GM18508 (cell line): ENCODE results near the gene CRIM1.
A peak's percentile ranks its signal among the peaks of the same experiment; 100 is the strongest.

Experiments used
- ATAC-seq: cut with Tn5 transposase; IDR thresholded peaks from one replicate; pipeline ENCODE4 v1.9.1; 2021; ENCODE audit warnings: moderate number of reproducible peaks; ENCODE audit not compliant: insufficient read depth, unreplicated experiment

CRIM1 gene

DNA sequence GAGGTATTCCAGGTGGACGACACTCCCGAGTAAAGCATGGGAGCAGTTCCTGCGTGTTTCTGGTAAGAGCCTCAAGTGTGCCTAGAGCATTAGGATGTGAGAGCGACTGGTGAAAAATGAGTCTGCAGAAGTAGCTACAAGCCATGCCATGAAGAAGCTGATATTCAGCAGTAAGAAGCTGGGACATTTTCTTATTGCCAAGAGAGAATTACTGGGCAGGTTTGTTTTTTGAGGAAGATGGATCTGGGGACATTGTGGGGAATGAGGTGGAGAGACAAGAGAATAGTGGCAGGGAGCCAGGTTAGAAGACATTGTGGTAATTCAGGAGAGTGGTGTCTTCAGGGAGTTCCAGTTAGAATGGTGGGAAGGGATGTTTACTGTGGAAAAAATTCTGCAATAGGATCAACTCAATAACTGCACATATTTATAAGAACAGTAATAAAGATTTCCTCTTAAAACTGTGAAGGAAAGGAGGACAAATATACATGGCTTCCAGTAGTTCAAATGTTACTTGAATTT is 38.2 kb downstream of the CRIM1 start:
- no peak for ATAC-seq

DNA sequence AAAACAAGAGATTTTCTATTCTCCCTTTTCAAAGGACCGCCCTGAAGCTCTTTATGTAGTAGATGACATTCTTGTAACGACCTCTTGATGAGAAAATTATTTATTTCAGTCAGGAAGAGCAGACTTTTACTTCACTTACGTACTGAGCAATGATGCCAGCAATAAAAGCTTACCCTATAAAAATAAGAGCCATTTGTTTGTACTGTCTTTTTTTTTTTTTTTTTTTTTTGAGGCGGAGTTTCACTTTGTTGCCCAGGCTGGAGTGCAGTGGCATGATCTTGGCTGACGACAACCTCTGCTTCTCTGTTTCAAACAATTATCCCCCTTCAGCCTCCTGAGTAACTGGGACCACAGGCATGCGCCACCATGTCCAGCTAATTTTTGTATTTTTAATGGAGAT is 39.2 kb downstream of the CRIM1 start:
- no peak for ATAC-seq

- ATAC-seq, result no peak
Measured at GRCh38 chr2:36395866-36396265, 40.3 kb downstream of the CRIM1 start.

- ATAC-seq, result no peak
Measured at GRCh38 chr2:36396878-36397539, 41.4 kb downstream of the CRIM1 start.

- ATAC-seq, result no peak
Measured at GRCh38 chr2:36397728-36398413, 42.3 kb downstream of the CRIM1 start.

- no peak for ATAC-seq
Measured at GRCh38 chr2:36399050-36399449, 43.5 kb downstream of the CRIM1 start.

- peak; percentile 73 for ATAC-seq
Measured at GRCh38 chr2:36403675-36404230, 48.2 kb downstream of the CRIM1 start.

DNA sequence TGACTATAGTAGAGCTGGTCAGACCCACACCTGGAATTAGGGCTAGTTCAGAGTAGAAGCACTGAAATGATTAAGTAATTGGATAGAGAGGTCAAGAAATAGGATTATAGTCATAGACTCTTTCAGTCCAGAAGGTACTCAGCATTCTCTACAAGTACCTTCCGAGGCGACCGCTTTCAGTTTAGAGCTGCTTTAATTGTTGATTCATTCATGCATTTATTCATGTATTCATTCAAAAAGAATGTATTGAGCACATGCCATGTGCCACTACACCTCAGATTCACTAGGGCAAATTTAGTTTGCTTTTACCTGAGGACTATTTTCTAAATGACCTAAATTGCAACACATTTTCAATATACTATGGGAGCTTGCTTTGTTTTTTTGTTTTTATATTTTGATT is 48.7 kb downstream of the CRIM1 start:
- no peak for ATAC-seq

- no peak for ATAC-seq
Measured at GRCh38 chr2:36404754-36405153, 49.2 kb downstream of the CRIM1 start.

- ATAC-seq, result no peak
Measured at GRCh38 chr2:36405183-36405582, 49.6 kb downstream of the CRIM1 start.

- ATAC-seq, result no peak
Measured at GRCh38 chr2:36406296-36406695, 50.7 kb downstream of the CRIM1 start.

- ATAC-seq, result no peak
Measured at GRCh38 chr2:36407413-36407812, 51.8 kb downstream of the CRIM1 start.

- ATAC-seq, result no peak
Measured at GRCh38 chr2:36408198-36408703, 52.7 kb downstream of the CRIM1 start.

DNA sequence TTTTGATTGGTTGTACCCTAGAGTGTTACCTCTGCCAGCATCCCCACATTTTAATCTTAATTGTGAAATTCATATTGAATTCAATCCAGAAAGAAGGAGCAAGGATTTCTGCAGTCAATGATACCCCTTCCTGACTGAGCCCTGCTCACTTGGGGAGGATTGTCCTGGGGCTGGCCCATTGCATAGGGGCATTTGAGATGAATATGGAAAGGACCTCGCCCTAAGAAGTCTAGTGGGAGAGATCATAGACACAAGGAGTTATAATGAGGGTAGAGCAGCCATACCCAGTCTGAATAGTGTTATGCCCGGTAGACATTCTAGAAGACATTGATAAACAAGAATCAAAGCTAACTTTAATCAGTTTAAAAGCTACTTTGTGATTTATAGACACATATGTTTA is 53.8 kb downstream of the CRIM1 start:
- no peak for ATAC-seq

DNA sequence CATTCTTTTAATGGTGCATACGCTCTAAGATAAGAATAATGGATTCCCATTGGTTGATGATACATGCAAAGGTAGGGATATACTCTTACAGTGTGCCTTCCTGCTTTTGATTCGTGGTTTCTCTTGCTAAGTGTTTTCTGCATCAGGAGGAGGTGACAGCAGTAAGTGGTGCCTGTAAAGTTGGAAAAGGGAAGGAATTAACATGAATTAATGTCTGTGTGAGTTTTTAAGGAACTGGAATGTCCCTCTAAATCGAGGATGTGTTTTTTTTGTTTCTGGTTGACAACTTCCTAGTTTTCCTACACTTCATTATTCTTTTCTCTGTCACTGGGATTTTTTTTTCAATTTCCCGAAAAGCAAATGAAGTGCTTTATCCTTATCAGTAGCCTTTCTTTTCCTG is 54.4 kb downstream of the CRIM1 start:
- ATAC-seq, result no peak

DNA sequence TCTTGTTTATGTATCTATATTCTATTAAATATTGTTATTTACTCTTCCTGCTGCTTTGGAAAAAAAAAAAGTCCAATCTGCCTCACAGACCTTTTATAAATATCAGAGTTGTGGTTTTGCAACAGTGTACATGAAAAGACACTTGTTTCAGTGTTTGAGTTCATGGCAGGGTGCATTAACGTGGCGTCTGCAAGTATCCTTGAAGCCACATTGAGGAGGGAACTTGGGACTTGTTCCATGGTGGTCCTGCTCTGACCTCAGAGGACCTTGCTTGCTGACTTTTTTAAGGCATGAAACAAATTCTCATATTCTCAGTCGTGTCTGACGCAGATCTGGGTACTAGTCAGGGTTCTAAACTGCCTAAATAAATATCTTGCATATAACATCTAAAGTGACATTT is 55.1 kb downstream of the CRIM1 start:
- no peak for ATAC-seq

- no peak for ATAC-seq
Measured at GRCh38 chr2:36411962-36412444, 56.4 kb downstream of the CRIM1 start.

GRCh38 chr2:36413218-36413617 is 57.6 kb downstream of the CRIM1 start:
- ATAC-seq, result no peak

DNA sequence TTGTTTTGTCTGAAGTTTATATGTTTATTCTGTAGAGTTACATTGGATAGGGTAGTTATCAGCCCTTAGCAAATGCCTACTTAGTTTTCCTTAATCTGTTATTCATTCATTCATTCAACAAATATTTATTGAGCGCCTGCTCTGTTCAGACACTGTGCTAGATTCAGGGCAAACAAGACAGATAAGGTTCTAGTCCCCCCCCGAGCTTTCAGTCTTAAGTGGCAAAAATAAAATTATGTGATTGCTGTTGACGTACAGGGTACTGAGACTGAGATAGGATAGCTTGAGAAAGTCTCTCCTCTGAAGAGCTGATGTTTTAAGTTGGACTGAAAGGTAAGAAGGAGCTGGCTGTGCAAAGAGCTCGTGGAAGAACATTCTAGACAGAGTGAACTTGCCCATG is 58.7 kb downstream of the CRIM1 start:
- ATAC-seq, result no peak

DNA sequence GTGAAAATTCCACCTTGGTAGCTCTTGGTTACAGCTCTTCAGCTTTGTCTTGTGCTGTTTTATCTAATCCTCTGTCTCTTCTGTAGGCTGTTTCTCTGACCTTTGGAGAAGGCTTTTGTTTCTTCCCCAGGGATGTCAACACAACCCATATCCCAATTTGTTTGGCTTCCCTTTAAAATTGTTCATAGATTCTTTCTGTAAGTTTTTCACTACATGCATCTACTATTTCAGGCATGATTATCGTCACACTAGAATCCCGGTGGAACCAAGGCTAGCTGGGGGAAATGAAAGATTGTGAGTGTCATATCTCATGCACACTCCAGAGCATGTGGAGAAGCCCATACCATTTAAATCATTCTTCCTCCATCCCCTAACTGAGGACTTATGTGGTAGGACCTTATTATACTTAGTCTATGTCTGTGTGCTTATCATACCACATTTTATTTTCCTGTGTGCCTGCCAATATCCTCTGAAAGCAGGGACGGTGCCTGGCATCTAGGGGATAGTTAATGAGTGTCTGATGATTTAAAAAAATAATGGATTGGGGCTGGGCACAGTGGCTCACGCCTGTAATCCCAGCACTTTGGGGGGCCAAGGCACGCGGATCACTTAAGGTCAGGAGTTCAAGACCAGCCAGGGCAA is 59.9 kb downstream of the CRIM1 start:
- no peak for ATAC-seq
